Measurements from ENCODE around the gene GYG1. TPM values are rescaled to one million over a fixed set of nuclear protein-coding genes. Genes with fewer than 3 reads are reported as not detected.

GYG1 gene
- total and polyA plus RNA-seq, 2 of the 8 experiments (the other 6 are each of a cell fraction or from before 2014, with no cell fraction given) = 19.4 to 34.2 TPM

DNA sequence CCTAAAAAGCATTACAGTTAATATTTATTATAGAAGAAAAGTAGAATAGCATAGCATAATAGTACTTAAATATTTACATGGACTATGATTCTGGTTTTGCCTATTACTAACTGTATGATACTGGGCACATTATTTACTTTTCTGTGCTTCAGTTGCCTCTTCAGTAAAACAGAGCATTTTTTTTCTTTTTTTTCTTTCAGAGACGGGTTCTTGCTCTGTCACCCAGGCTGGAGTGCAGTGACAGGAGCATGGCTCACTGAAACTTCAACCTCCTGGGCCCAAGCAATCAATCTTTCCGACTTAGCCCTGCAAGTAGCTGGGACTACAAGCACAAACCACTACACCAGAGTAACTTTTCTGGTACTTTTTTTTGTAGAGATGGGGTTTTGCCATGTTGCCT is 47.0 kb downstream of the GYG1 start (continued):
- TF ChIP-seq, protein P1, sequence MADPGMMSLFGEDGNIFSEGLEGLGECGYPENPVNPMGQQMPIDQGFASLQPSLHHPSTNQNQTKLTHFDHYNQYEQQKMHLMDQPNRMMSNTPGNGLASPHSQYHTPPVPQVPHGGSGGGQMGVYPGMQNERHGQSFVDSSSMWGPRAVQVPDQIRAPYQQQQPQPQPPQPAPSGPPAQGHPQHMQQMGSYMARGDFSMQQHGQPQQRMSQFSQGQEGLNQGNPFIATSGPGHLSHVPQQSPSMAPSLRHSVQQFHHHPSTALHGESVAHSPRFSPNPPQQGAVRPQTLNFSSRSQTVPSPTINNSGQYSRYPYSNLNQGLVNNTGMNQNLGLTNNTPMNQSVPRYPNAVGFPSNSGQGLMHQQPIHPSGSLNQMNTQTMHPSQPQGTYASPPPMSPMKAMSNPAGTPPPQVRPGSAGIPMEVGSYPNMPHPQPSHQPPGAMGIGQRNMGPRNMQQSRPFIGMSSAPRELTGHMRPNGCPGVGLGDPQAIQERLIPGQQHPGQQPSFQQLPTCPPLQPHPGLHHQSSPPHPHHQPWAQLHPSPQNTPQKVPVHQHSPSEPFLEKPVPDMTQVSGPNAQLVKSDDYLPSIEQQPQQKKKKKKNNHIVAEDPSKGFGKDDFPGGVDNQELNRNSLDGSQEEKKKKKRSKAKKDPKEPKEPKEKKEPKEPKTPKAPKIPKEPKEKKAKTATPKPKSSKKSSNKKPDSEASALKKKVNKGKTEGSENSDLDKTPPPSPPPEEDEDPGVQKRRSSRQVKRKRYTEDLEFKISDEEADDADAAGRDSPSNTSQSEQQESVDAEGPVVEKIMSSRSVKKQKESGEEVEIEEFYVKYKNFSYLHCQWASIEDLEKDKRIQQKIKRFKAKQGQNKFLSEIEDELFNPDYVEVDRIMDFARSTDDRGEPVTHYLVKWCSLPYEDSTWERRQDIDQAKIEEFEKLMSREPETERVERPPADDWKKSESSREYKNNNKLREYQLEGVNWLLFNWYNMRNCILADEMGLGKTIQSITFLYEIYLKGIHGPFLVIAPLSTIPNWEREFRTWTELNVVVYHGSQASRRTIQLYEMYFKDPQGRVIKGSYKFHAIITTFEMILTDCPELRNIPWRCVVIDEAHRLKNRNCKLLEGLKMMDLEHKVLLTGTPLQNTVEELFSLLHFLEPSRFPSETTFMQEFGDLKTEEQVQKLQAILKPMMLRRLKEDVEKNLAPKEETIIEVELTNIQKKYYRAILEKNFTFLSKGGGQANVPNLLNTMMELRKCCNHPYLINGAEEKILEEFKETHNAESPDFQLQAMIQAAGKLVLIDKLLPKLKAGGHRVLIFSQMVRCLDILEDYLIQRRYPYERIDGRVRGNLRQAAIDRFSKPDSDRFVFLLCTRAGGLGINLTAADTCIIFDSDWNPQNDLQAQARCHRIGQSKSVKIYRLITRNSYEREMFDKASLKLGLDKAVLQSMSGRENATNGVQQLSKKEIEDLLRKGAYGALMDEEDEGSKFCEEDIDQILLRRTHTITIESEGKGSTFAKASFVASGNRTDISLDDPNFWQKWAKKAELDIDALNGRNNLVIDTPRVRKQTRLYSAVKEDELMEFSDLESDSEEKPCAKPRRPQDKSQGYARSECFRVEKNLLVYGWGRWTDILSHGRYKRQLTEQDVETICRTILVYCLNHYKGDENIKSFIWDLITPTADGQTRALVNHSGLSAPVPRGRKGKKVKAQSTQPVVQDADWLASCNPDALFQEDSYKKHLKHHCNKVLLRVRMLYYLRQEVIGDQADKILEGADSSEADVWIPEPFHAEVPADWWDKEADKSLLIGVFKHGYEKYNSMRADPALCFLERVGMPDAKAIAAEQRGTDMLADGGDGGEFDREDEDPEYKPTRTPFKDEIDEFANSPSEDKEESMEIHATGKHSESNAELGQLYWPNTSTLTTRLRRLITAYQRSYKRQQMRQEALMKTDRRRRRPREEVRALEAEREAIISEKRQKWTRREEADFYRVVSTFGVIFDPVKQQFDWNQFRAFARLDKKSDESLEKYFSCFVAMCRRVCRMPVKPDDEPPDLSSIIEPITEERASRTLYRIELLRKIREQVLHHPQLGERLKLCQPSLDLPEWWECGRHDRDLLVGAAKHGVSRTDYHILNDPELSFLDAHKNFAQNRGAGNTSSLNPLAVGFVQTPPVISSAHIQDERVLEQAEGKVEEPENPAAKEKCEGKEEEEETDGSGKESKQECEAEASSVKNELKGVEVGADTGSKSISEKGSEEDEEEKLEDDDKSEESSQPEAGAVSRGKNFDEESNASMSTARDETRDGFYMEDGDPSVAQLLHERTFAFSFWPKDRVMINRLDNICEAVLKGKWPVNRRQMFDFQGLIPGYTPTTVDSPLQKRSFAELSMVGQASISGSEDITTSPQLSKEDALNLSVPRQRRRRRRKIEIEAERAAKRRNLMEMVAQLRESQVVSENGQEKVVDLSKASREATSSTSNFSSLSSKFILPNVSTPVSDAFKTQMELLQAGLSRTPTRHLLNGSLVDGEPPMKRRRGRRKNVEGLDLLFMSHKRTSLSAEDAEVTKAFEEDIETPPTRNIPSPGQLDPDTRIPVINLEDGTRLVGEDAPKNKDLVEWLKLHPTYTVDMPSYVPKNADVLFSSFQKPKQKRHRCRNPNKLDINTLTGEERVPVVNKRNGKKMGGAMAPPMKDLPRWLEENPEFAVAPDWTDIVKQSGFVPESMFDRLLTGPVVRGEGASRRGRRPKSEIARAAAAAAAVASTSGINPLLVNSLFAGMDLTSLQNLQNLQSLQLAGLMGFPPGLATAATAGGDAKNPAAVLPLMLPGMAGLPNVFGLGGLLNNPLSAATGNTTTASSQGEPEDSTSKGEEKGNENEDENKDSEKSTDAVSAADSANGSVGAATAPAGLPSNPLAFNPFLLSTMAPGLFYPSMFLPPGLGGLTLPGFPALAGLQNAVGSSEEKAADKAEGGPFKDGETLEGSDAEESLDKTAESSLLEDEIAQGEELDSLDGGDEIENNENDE (IDR thresholded peaks at IDR 0.05; ENCODE audit: insufficient replicate concordance, low read length) = no peak
- TF ChIP-seq BRCA1 (IDR thresholded peaks at IDR 0.05; ENCODE audit: low read depth, low read length) (no peak), FOSL1 (IDR thresholded peaks at IDR 0.05; ENCODE audit: insufficient read depth, low read depth, low read length) (no peak), RXRA (IDR thresholded peaks at IDR 0.05; ENCODE audit: insufficient read depth, low read depth, low read length) (no peak), GABPA (IDR thresholded peaks at IDR 0.05; ENCODE audit: borderline replicate concordance, insufficient read depth, low read length) (no peak), ASH2L (IDR thresholded peaks at IDR 0.05; ENCODE audit: low read length) (no peak), PHF8 (conservative IDR thresholded peaks at IDR 0.05; ENCODE audit: low read depth, low read length) (no peak), POLR2A (IDR thresholded peaks at IDR 0.05; ENCODE audit: control extremely low read depth in 1 of 2, low read depth in 2 of 2, low read length in 2 of 2) (no peak)
